Tibial artery (tissue), 4 donors: Measurements from ENCODE around the gene TMEM236.

Experiments
- DNase-seq, 2 donors: peaks; one replicate each; pipeline ENCODE4 v3.0.0-alpha.2; 2019
- H3K27ac ChIP-seq, 2 donors: fragments of 200-600 bp; sonication (generic) in 1 of 2; 1 replicate in 1 of 2; 2 replicates in 1 of 2; pipeline ENCODE4 v1.5.1; 2018 to 2019; ENCODE audit warnings: mild to moderate bottlenecking in 1 of 2
- H3K27me3 ChIP-seq, 2 donors: fragments of 200-600 bp; sonication (generic) in 1 of 2; one replicate each; pipeline versions ENCODE4 v1.5.1 to v1.6.0; 2016 to 2019
- H3K36me3 ChIP-seq, 3 donors: fragments of 200-600 bp; sonication (generic) in 2 of 3; one replicate each; pipeline ENCODE4 v1.5.1; 2016 to 2019; ENCODE audit warnings: mild to moderate bottlenecking in 2 of 3
- H3K4me1 ChIP-seq, 4 donors: fragments of 200-600 bp; sonication (generic) in 2 of 4; 1 replicate in 3 of 4; 2 replicates in 1 of 4; pipeline ENCODE4 v1.5.1; 2016 to 2019
- H3K4me3 ChIP-seq, 2 donors: fragments of 200-600 bp; sonication (generic) in 1 of 2; 1 replicate in 1 of 2; 2 replicates in 1 of 2; pipeline ENCODE4 v1.5.1; 2018 to 2019; ENCODE audit warnings: mild to moderate bottlenecking in 2 of 2
- H3K9me3 ChIP-seq, 3 donors: fragments of 200-600 bp; sonication (generic) in 1 of 3; one replicate each; pipeline ENCODE4 v1.5.1; 2016 to 2019
- intact Hi-C: fragments of 100-400 bp; cut with DNase I; formaldehyde crosslinking; loops from one replicate; pipeline ENCODE4 v1.15.0; 2023; ENCODE audit warnings: low total_unique reads
- TF ChIP-seq, protein P1 (sequence below), 2 experiments: fragments of 200-600 bp in 1 of 2; fragments of 450-650 bp in 1 of 2; IDR thresholded peaks; one replicate each; pipeline ENCODE4 v1.5.1; 2017 to 2019; ENCODE audit warnings: antibody characterized with exemption in 2 of 2, mild to moderate bottlenecking in 1 of 2, moderate library complexity in 1 of 2

TMEM236 gene

DNA sequence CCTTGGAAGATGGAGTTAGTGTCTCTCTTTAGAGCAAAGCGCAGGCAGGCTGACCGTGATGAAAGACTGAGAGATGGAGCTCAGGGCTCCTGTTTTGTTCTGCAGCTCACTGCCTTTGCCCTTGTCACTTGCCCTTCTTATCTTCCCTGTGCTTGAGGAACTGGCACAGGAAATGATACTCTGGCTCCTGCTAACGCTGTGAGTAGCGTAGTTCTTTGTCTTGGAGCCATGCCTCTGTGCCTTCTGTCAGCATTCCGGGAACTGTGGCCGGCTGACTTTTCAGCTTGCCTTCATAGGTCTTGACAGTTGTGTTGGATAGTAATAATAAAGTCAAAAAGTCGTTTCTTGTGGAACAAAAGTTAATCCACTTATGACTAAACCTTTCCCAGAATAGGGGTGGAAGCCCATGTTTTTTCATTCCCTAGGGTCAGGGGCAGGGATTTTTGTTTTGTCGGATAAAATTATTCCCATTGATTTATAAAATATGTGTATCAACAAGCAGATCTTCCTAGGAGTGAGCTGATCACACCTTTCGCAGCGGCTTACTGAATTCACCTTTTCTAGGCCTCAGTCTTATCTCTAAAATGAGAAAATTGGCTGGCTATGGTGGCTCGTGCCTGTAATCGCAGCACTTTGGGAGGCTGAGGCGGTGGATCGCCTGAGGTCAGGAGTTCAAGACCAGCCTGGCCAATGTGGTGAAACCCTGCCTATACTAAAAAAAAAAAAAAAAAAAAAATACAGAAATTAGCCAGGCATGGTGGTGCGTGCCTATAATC, 16.6 kb upstream of the TMEM236 start:
- DNase-seq = peak; percentile 64 to 76

DNA sequence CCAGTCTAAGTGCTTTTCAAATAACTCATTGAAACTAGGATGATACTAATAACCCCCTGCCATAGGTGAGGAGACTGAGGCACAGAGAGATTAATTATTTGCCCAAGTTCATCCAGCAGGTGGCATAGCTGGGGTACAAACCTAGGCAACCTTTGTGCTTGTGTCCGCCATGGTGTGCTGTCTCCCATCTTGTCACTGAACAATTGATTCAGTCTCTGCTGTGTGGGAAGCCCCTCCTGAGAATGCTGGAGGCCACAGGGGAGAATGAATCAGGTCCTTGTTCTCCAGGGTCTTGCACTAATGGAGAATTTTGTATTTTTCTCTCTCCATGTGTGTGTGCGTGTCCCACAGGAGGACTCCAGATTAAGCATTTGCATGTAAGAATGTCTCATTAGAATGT, 15.8 kb upstream of the TMEM236 start:
- Histone ChIP-seq H3K9me3 (no peaks in the 10 kb centered on the region), H3K4me3 (no peak overlapping the region), H3K4me1 (peaks cover 0 to 14% (median 4%) of the 10 kb centered on the region in 4 donors), H3K27me3 (no peaks in the 10 kb centered on the region), H3K27ac (no peak overlapping the region), H3K36me3 (no peaks in the 10 kb centered on the region)
- no peak for DNase-seq
- intact Hi-C loops = no loop called here
- TF ChIP-seq, protein P1, sequence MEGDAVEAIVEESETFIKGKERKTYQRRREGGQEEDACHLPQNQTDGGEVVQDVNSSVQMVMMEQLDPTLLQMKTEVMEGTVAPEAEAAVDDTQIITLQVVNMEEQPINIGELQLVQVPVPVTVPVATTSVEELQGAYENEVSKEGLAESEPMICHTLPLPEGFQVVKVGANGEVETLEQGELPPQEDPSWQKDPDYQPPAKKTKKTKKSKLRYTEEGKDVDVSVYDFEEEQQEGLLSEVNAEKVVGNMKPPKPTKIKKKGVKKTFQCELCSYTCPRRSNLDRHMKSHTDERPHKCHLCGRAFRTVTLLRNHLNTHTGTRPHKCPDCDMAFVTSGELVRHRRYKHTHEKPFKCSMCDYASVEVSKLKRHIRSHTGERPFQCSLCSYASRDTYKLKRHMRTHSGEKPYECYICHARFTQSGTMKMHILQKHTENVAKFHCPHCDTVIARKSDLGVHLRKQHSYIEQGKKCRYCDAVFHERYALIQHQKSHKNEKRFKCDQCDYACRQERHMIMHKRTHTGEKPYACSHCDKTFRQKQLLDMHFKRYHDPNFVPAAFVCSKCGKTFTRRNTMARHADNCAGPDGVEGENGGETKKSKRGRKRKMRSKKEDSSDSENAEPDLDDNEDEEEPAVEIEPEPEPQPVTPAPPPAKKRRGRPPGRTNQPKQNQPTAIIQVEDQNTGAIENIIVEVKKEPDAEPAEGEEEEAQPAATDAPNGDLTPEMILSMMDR (IDR thresholded peaks at IDR 0.05) = no peak

More for the DNA sequence above, 16.6 kb upstream of the TMEM236 start:
- Histone ChIP-seq H3K9me3 (no peaks in the 10 kb centered on the region), H3K4me3 (no peak overlapping the region), H3K4me1 (peaks cover 0 to 14% (median 4%) of the 10 kb centered on the region in 4 donors), H3K27me3 (no peaks in the 10 kb centered on the region), H3K36me3 (no peaks in the 10 kb centered on the region), H3K27ac (no peak overlapping the region)
- TF ChIP-seq, protein P1 (IDR thresholded peaks at IDR 0.05) = no peak
- intact Hi-C loops = no loop called here

DNA sequence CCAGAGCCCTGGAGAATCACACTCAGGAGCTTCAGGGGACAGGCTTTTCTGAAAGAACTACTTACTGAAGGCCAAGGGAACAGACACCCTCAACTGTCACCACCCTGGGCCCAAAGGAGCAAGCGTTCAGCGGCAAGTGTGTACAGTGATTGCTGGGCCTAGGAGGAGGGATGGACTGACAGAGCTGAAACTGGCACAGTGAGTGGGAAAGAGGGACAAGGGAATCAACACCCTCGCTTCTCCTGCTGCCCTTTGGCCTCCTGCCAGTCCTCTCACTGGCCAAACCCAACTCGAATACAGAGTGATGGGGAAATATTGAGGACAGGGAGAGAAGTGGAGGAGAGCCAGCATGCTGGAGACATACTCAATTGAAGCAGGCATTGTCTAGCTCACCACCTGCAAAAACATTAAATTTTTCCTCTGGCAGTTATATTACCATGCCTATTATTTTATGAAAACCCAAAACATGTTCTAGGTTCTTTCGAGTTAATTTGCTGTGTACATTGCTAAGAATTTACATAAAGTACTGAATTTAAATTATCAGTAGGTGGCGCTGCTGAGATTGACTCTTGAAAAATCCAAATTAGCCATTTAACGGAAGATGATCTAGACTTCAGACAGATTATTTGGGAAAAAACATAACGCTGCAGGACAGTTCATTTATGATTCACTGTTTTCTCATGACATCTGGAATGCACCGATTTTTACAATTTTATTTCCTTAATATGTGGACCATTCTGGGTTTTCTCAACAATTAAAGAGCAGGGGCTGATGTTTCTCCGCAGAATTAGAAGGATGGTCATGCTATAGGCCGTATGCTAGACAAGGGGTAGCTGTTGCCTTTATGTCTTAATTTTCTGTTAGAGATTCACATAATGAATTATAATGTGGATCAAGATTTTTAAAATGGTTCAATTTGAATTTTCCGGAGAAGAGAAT, 14.7 kb upstream of the TMEM236 start:
- H3K9me3 ChIP-seq = no peaks in the 10 kb centered on the region
- intact Hi-C loops = no loop called here
- H3K4me3 ChIP-seq = no peak overlapping the region
- H3K4me1 ChIP-seq = peaks cover 0 to 14% (median 4%) of the 10 kb centered on the region in 4 donors
- H3K27me3 ChIP-seq = no peaks in the 10 kb centered on the region
- DNase-seq = no peak
- H3K36me3 ChIP-seq = no peaks in the 10 kb centered on the region
- H3K27ac ChIP-seq = no peak overlapping the region
- TF ChIP-seq, protein P1 (IDR thresholded peaks at IDR 0.05) = peak; percentile 51 to 56

DNA sequence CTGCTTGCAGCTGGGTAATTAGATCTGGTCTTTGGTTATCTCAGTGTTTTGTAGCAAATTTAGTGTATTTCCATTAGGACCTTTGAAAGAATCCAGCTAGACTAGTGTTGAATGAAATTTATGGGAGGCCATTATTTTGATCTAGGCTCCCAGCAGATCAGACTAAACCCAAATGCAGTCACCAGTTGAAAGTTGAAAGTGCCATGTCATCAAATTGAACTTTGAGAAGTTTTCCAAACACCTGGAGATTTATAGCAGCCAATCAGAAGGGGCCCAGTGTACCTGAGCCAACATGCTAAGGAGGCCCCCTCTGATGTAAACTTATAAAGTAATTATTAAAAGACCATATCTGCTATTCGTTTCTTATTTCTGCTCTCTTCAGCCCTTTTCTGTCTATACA, 11.3 kb upstream of the TMEM236 start:
- no peak for DNase-seq
- H3K4me3 ChIP-seq = no peak overlapping the region
- intact Hi-C loops = no loop called here
- TF ChIP-seq, protein P1 (IDR thresholded peaks at IDR 0.05) = no peak
- H3K9me3 ChIP-seq = no peaks in the 10 kb centered on the region
- H3K27me3 ChIP-seq = no peaks in the 10 kb centered on the region
- no peaks in the 10 kb centered on the region for H3K36me3 ChIP-seq
- peaks cover 0 to 12% (median 7%) of the 10 kb centered on the region in 4 donors for H3K4me1 ChIP-seq
- no peak overlapping the region for H3K27ac ChIP-seq

DNA sequence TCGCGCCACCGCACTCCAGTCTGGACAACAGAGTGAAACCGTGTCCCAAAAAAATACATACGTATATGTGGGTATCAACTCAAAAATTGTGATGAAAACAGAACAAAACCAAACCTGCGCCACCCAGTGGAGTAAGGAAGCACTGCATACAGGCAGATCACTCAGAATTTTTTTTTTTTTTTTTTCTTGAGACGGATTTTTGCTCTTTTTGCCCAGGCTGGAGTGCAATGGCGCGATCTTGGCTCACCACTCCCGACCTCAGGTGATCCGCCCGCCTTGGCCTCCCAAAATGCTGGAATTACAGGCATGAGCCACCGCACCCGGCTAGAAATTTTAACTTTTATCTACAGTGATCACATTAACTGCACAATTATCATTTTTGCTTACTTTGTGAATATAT, 9.1 kb upstream of the TMEM236 start:
- Histone ChIP-seq H3K4me1 (peaks cover 0 to 9% (median 3%) of the 10 kb centered on the region in 4 donors), H3K36me3 (no peaks in the 10 kb centered on the region), H3K9me3 (no peaks in the 10 kb centered on the region), H3K27ac (no peak overlapping the region), H3K27me3 (no peaks in the 10 kb centered on the region), H3K4me3 (peak overlapping the region; percentile 16 to 26)
- TF ChIP-seq, protein P1 (IDR thresholded peaks at IDR 0.05) = peak; percentile 80 to 90
- intact Hi-C loops = loop anchor here (2.0 kb wide), 1 partner anchor 136 kb away; no protein-coding TSS in a partner anchor
- DNase-seq = peak; percentile 56 to 75
